GM18511 (cell line): ENCODE results near the gene DUSP3.

Experiments used
- ATAC-seq: cut with Tn5 transposase; IDR thresholded peaks from one replicate; pipeline ENCODE4 v1.9.1; 2021; ENCODE audit warnings: mild to moderate bottlenecking, moderate library complexity; ENCODE audit not compliant: unreplicated experiment

DUSP3 gene

GRCh38 chr17:43778337-43779144 lies at the start of gene DUSP3:
DUSP3 (minus strand) TSS chr17:43778977; CDS start chr17:43778924, 53 bp downstream.
- peak; percentile 90 for ATAC-seq

GRCh38 chr17:43827596-43827995 lies 48.8 kb upstream of the DUSP3 start:
- no peak for ATAC-seq

GRCh38 chr17:43826206-43826605 lies 47.4 kb upstream of the DUSP3 start:
- no peak for ATAC-seq

- no peak for ATAC-seq
Observed at GRCh38 chr17:43825567-43825966, 46.8 kb upstream of the DUSP3 start.

GRCh38 chr17:43823350-43824084 lies 44.7 kb upstream of the DUSP3 start:
- ATAC-seq: no peak

- ATAC-seq: no peak
Observed at GRCh38 chr17:43822570-43823190, 43.9 kb upstream of the DUSP3 start.

- no peak for ATAC-seq
Observed at GRCh38 chr17:43820759-43821158, 42.0 kb upstream of the DUSP3 start.

GRCh38 chr17:43818966-43819365 lies 40.2 kb upstream of the DUSP3 start:
- ATAC-seq: no peak

- ATAC-seq: no peak
Observed at GRCh38 chr17:43817826-43818225, 39.0 kb upstream of the DUSP3 start.

- no peak for ATAC-seq
Observed at GRCh38 chr17:43816336-43817320, 37.9 kb upstream of the DUSP3 start.

GRCh38 chr17:43814714-43815113 lies 35.9 kb upstream of the DUSP3 start:
- no peak for ATAC-seq

- no peak for ATAC-seq
Observed at GRCh38 chr17:43814026-43814425, 35.2 kb upstream of the DUSP3 start.

GRCh38 chr17:43813386-43813785 lies 34.6 kb upstream of the DUSP3 start:
- no peak for ATAC-seq

- ATAC-seq: no peak
Observed at GRCh38 chr17:43812396-43813265, 33.9 kb upstream of the DUSP3 start.

GRCh38 chr17:43810823-43811222 lies 32.0 kb upstream of the DUSP3 start:
- ATAC-seq: no peak

GRCh38 chr17:43810226-43810715 lies 31.5 kb upstream of the DUSP3 start:
- no peak for ATAC-seq

GRCh38 chr17:43809121-43809520 lies 30.3 kb upstream of the DUSP3 start:
- no peak for ATAC-seq

- no peak for ATAC-seq
Observed at GRCh38 chr17:43808076-43808475, 29.3 kb upstream of the DUSP3 start.

GRCh38 chr17:43805117-43805516 lies 26.3 kb upstream of the DUSP3 start:
- ATAC-seq: no peak
